CD4-positive, alpha-beta T cell treated with Interferon alpha-2 for 1 hour (primary cell): Measurements from ENCODE around the gene GRK4.
"Not testable (repeated sequence)": the region's sequence is repeated elsewhere in the genome, so short reads cannot be mapped to it uniquely, and the experiment has no call there.

Experiments used
- DNase-seq, 2 donors: peaks; one replicate each; pipeline ENCODE4 v3.0.0-alpha.2; 2020 to 2022

GRK4 gene

DNA sequence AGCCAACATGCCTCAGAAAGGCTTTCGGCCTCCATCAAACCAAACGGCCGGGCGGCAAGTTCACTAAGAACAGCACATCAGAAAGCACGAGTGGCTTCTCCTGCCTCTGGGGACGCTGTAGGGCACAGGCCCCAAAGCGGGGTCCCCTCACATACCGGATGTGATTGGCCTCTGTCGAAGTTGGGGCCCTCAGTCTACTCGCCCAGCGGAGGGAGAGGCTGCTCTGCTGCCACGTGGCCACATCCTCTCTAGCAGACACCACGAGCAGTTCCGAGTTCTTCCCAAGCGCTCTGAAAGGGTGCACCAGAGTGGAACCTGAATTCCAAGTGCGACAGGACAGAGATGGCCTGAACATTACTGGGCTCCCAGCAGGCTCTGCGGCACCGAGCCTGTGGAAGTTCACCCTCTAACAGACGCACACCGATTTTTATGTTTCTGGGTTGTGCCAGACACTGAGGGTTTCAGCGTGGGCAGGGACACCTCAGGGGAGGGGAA is 21.3 kb upstream of the GRK4 start:
- DNase-seq = peak in 1 of 2 donors; percentile 39

DNA sequence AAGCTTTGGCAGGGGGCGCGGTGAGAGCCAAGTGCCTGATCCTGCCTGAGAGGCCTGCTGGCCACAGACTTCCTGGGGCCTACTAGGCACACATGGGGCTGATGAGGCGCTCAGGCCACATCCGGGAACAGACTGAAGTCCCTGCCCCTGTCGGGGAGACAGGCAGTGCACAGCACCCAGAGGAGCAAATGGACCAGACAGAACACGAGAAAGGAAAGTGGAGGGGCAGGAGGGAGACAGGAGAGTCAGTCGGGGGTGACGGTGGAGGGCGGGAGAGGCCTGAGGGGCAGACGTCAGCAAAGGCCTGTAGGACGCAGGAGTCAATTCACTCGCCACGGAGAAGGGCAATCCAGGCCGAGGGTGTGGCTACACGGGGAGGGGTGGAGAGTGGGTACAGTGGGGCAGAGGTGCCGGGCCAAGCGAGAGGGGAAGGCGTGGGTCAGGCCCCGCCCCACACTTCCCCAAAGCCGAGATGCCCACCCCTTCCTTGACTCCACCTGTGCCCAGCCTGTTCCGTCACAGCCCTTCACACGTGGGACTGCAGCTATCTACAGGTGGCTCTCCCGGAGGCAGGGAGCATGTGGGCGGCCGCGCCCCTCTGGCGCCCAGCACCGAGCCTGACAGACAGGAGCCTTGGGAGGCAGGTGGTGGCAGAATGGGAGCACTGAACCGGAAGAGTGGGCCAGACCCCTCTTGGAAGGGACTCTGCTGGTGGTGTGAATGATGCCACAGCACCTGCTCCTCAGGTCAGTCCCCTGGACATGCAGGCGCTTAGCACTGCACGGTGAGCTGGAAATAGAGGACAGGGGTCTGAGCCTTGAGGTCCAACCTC is 20.6 kb upstream of the GRK4 start:
- DNase-seq = peak in 1 of 2 donors; percentile 67

DNA sequence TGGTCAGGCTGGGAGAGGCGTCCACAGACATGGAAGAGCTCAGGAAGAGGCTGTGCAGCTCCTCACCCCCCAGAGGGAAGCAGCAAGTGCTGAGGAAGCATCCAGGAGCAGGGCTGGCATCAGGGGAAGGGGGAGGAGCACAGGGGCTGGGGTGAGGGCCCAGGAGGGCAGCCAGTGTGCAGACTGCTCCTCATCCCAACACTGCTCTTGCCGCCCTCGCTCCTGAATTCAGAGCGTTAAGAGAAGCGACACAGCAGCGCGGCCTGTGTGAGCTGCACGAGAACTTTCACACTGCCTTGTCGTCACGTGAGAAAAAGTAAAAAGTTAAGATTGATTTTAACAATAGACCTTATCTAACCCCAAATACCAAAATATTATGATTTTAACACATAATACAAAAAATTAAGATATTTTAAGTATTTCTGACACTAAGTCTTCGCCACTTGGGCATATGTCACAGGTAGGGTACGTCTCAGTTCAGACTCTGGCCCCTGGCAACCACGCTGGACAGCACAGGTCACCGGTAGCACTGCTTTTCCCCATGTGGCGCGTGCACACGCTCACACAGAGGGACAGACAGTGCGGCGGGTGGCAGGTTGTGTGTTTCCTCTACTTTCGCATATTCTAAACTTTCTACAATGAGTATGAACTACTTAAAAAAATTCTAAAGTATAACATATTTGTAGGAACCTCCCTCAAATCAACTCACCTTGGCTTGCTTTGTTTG is 19.8 kb upstream of the GRK4 start:
- no peak for DNase-seq

DNA sequence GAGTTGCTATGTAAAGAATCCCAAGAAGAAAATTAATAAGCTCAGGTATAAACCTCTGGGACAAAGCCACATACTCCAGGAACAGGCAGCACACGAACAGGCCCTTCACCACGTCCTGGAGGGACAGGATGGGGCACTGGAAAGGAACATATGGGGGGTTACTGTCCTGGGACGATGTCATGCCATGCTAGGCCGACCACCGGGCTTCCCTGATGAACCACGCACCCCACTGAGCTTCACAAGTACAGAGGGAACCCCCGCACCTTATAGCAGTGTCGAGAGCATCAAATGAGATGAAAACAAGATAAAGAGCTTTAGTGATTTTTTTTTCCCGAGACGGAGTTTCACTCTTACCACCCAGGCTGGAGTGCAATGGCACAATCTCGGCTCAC is 19.3 kb upstream of the GRK4 start:
- no peak for DNase-seq

- DNase-seq = no peak
Observed at GRCh38 chr4:2944586-2945526, 18.5 kb upstream of the GRK4 start.

DNA sequence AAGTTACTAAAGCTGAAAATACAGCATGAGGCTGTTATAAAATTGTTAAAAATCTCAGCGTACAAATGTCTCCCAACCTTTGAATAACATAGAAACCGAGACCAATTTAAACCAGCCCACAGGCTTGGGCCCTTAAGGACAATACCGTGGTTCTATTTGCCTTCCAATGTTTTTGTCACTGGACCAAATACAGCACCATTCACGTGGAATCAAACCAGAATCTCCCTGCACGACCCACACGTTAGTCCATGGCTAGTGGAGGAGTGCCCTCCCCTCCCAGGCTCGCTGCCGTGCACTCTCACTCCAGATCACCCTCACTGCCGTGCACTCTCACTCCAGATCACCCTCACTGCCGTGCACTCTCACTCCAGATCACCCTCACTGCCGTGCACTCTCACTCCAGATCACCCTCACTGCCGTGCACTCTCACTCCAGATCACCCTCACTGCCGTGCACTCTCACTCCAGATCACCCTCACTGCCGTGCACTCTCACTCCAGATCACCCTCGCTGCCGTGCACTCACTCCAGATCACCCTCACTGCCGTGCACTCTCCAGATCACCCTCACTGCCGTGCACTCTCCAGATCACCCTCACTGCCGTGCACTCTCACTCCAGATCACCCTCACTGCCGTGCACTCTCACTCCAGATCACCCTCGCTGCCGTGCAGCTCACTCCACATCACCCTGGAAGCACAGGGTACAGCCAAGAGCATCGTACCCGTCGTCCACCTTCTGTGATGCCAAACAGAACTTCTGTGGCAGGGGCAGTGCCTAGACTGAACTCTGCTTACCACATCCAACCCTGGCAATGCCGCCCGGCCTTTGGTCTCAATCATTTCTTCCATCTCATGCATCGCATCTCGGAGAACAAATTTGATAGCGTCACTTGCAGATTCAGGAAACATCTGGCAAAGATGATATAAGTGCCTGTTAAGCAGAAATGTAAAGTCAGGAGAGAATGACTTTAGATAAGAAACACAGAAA is 17.5 kb upstream of the GRK4 start:
- not testable (repeated sequence) for DNase-seq

DNA sequence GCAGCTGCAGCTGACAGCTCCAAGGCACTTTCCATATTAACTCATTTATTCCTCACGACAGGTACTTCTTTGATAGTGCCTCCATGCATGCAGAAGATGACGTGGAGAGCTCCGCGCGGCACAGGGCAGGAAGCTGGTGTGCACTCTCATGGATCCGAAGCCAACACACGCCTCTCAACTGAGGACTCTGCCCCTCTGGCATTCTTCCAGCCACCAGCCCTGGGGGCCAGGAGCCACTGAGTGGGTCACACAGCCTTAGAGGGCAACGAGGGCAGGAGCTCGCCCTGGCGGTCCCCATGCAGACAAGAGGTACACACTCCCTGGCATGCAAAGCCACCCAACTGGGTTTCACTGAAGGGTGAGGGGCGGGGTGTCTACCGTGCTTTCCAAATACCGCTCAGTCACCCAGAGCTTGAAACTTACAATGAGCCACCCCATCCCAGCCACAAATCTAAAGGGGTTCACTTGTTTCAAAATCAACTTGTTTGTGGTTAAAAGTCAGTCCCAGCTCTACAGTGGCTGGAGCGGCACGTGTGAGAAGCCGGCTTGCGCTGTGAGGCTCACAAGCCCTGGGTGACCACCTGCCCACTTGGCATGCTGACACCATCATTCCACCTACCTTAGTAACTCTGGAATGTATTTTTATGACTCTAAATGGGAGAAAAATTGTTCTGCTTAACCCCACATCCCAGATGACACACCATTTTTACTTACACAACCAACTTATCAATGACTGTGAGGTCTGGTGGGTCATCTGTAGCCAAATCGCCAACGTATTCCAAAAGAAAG is 16.4 kb upstream of the GRK4 start:
- DNase-seq = no peak

- DNase-seq = no peak
Observed at GRCh38 chr4:2947926-2948325, 15.4 kb upstream of the GRK4 start.

DNA sequence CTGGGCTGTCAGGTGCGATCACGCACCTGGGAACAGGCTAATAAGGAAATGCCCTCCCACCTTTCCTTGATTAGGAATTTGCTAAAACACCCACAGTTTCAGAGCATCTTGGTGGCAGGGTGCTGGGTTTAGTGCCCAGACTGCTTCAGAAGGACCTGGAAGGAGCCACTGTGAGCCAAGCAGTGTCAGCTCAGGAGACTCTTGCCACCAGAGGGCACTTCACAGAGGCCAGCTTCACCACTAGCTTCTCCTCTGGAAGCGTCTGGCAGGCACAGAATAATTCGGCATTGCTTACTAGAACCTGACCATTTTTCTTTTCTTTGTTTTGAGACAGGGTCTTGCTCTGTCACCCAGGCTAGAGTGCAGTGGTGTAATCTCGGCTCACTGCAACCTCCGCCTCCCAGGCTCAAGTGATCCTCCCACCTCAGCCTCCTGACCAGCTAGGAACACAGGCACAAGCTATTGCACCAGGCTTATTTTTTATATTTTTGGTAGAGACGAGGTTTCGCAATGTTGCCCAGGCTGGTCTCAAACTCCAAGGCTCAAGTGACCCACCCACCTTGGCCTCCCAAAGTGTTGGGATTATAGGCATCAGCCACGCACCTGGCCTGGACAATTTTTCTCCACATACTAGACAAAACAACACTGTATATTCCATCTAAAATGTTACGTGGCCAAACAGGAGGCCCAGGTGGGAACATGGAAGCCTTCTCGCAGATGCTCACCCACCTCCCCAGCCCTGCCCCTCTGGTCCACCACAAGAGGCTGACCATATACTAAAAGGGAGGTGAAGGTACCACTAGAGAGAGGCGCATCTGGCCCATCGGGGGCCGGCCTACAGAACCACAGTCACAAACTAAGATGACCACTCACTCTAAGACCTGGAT is 14.2 kb upstream of the GRK4 start:
- peak in 1 of 2 donors; percentile 33 for DNase-seq

DNA sequence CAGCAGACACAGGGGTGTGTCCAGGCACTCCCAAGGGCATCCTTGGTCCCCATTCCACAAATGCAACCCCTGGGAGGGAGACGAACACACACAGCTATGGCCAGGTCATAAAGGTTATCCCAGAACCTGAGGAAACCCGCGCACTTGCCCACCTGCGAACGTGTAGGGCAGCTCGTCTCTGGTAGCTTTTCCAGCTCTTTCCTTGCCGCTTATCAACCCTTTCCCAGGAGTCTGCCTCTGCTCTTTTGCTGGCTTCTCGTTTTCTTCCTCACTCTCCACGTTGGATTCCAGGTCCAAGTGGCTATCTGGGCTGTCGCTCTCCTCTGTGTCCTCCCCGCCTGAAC is 13.6 kb upstream of the GRK4 start:
- no peak for DNase-seq

DNA sequence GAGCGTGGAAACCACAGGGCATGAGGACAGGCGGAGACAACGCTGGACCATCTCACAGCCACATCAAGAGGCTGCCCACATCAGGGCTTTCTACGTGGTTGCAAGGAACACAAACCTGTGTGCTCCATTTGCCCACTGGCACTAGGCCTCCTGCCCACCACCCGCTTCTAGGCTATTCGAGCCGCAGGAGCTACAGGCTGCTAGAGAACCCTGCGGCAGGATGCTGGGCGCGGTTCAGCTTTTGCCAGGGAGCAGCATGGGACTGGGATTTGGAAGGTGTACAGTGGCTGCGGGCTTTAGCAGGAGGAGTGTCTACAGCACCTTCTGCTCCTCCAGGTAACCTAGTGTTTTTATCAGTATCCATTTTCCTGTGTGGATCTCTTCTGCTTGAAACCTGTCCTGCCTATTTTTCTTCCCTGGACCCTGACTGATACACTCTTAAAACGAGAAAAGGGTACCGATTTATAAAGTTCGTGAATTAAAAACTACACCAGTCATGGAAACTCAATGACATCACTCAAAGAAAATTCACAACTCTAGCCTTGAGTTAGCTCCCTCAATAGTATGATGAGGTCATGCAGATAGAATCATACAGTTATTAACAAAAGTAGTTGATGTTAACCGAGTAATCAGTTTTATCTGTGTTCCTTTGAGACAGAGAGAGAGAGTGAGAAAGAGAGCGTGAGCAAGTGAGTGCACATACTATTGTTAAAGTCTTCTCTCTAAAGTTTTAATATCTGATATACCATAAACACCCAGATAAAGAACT is 13.0 kb upstream of the GRK4 start:
- DNase-seq = no peak

- no peak for DNase-seq
Observed at GRCh38 chr4:2953496-2953895, 9.9 kb upstream of the GRK4 start.

DNA sequence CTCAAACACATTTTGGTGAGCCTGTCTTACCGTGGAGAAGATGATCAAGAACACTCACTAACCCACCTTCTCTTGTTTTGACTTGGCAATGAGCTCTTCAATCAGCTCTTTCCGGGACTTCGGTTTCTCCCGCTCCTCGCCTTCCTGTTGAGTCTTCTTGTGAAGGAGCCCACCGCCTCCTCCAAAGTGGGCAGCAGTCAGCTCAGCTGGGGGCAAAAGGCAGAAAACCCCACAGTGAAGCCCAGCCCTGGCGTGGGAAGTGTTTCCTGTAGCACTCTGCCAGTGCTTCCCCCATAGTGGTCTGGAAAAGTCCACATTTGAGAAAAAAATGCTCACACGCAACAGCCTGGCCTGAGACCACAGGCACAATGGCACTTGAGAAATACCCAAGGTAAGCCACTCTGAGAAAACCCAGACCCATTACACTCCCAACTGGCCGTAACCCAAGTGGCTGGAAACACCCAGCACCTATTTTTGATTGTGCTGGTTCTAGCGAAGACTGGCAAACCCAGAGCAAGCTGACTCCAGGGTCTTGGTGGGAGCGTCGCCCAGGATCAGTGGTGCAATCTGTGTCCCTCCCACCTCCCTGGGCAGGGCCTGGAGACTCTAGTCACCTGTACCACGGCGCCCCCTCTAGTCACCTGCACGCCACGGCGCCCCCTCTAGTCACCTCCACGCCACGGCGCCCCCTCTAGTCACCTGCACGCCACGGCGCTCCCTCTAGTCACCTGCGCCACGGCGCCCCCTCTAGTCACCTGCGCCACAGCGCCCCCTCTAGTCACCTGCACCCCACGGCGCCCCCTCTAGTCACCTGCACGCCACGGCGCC is 8.8 kb upstream of the GRK4 start:
- peak; percentile 43 to 61 for DNase-seq

DNA sequence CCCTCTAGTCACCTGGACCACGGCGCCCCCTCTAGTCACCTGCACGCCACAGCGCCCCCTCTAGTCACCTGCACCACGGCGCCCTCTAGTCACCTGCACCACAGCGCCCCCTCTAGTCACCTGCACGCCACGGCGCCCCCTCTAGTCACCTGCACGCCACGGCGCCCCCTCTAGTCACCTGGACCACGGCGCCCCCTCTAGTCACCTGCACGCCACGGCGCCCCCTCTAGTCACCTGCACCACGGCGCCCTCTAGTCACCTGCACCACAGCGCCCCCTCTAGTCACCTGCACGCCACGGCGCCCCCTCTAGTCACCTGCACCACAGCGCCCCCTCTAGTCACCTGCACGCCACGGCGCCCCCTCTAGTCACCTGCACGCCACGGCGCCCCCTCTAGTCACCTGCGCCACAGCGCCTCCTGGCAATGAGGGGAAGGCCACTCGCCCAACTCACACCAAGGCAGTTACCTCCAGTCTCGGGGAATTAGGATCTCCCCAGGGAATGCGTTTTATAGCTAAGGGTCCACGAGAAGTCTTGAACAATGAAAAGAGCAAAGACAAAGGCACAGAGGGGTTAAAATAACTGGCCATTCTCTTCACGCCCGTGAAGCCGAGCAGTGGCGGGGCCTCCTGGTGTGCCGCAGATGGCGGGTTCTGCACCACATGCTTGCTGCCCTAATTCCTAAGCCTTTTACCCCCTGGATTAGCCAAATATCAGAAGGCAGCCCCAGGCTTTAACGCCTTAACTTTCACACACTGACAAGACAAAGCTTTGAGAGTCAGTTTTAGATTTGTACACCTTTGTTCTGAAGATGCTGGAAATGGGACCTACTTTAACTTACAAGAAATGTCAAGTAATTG is 8.0 kb upstream of the GRK4 start:
- DNase-seq = peak in 1 of 2 donors; percentile 33

DNA sequence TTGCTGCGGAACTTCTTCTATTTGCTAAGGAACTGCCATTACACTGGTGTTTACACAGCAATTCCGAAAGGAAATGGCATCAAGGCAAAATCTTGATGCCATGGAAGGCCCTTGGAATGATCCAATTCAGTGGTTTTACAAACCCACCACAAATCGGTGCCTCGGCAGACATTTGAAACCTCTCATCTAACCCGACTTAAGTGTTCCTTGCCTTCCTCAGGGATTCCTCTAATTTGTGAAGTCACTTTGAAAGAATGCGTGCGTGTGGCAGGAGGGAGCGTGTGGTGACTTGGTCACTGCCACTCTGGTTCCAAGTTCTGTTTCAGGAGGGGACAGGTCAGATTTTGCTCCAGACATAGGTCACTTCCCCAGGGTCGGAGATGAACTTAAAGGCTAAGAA is 4.9 kb upstream of the GRK4 start:
- DNase-seq = no peak

- DNase-seq = not testable (repeated sequence)
Observed at GRCh38 chr4:2960450-2960849, 2.9 kb upstream of the GRK4 start.

DNA sequence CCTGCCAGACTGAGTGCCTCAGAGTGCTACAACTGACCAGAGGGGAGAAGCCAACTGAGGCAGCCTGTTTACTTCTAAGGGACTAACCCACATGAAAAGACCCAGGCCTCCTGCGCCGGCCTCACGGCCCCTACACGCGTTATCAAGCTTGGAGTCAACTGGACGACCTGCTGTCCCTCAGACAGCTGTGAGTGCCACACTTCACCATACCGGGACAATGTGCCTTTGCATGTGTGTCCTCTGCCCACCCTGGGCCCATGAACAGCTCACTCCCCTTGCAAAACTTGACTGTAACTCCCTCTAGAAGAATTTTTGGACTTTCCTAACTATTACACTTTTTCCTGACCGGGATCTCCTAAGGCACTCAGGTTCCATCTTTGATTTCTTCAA is 2.0 kb upstream of the GRK4 start:
- DNase-seq = no peak
